Osteocyte (in vitro differentiated cells): Measurements from ENCODE around the gene ARID5B. TPM values are rescaled to one million over a fixed set of nuclear protein-coding genes. Genes with fewer than 3 reads are reported as not detected.

Experiments used
- DNase-seq: peaks from one replicate; pipeline ENCODE4 v3.0.0; 2021; ENCODE audit warnings: mixed read lengths; ENCODE audit not compliant: unreplicated experiment; ENCODE audit errors: extremely low spot score
- H3K27ac Mint-ChIP-seq: one replicate; pipeline ENCODE4 v1.8.0; 2021; ENCODE audit warnings: mild to moderate bottlenecking, mixed read lengths; ENCODE audit not compliant: unreplicated experiment
- H3K27me3 Mint-ChIP-seq: one replicate; pipeline ENCODE4 v1.8.0; 2021; ENCODE audit warnings: mixed read lengths; ENCODE audit not compliant: unreplicated experiment
- H3K36me3 Mint-ChIP-seq: one replicate; pipeline ENCODE4 v1.8.0; 2021; ENCODE audit warnings: mixed read lengths; ENCODE audit not compliant: unreplicated experiment
- H3K4me1 Mint-ChIP-seq: one replicate; pipeline ENCODE4 v1.8.0; 2021; ENCODE audit warnings: mixed read lengths; ENCODE audit not compliant: unreplicated experiment
- H3K4me3 Mint-ChIP-seq: one replicate; pipeline ENCODE4 v1.8.0; 2021; ENCODE audit warnings: mild to moderate bottlenecking, moderate library complexity, mixed read lengths; ENCODE audit not compliant: unreplicated experiment
- H3K9me3 Mint-ChIP-seq: one replicate; pipeline ENCODE4 v1.8.0; 2021; ENCODE audit warnings: mixed read lengths; ENCODE audit not compliant: unreplicated experiment
- total RNA-seq: library from RNA; stranded (reverse); gene quantifications from 2 replicates; pipeline ENCODE4 v1.2.1, GENCODE V29; 2021
- TF ChIP-seq, protein P1 (sequence below): fragments of 200-600 bp; sonication (generic); IDR thresholded peaks from 2 replicates; pipeline ENCODE4 v1.5.0; 2021; ENCODE audit warnings: antibody characterized with exemption, mild to moderate bottlenecking, moderate library complexity

Gene ARID5B
- total RNA-seq, 1 donor from 2014 or later = 89.4 TPM

DNA sequence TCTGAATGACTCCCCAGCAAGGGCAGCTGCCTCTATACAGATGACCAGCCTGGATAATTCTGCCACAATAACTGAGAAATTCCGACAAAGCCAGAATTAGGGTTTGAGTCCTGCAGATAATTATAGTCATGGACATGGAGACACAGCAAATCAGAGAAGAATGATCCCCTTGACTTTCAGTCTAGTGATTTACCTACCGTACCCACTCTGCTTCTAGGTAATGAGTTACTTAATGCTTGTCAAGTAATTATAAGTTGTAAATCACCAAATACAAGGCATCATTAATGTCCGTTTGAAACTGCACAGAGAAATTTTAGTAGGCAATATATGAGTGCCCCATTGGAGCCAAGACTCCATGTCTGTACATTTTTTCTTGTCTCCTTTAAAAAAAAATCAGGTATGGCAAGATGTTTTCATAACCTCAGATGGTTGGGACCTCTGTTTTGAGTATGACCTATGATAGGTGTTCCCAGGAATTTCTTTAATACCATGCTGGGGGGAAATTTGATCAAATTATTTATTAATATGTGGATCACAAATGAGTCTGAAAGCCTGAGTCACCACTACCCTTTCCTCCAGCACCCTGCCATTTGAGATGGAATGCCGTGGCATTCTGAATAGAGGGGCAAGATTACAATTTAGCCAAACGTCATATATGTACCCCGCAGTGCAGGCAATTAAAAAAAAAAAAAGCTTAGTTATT is 5.5 kb upstream of the ARID5B start:
- H3K27me3 Mint-ChIP-seq = no peaks in the 10 kb centered on the region
- H3K4me3 Mint-ChIP-seq = no peak overlapping the region
- no peaks in the 10 kb centered on the region for H3K36me3 Mint-ChIP-seq
- H3K27ac Mint-ChIP-seq = no peak overlapping the region
- H3K4me1 Mint-ChIP-seq = peaks cover 40% of the 10 kb centered on the region
- no peak for DNase-seq
- TF ChIP-seq, protein P1, sequence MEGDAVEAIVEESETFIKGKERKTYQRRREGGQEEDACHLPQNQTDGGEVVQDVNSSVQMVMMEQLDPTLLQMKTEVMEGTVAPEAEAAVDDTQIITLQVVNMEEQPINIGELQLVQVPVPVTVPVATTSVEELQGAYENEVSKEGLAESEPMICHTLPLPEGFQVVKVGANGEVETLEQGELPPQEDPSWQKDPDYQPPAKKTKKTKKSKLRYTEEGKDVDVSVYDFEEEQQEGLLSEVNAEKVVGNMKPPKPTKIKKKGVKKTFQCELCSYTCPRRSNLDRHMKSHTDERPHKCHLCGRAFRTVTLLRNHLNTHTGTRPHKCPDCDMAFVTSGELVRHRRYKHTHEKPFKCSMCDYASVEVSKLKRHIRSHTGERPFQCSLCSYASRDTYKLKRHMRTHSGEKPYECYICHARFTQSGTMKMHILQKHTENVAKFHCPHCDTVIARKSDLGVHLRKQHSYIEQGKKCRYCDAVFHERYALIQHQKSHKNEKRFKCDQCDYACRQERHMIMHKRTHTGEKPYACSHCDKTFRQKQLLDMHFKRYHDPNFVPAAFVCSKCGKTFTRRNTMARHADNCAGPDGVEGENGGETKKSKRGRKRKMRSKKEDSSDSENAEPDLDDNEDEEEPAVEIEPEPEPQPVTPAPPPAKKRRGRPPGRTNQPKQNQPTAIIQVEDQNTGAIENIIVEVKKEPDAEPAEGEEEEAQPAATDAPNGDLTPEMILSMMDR = no peak
- no peaks in the 10 kb centered on the region for H3K9me3 Mint-ChIP-seq

GRCh38 chr10:61896854-61897661 is 4.4 kb upstream of the ARID5B start:
- DNase-seq = no peak
- Mint-ChIP-seq H3K36me3 (no peaks in the 10 kb centered on the region), H3K27ac (no peak overlapping the region), H3K9me3 (no peaks in the 10 kb centered on the region), H3K4me3 (no peak overlapping the region), H3K4me1 (peaks cover 40% of the 10 kb centered on the region), H3K27me3 (no peaks in the 10 kb centered on the region)
- TF ChIP-seq, protein P1 = peak; percentile 53

DNA sequence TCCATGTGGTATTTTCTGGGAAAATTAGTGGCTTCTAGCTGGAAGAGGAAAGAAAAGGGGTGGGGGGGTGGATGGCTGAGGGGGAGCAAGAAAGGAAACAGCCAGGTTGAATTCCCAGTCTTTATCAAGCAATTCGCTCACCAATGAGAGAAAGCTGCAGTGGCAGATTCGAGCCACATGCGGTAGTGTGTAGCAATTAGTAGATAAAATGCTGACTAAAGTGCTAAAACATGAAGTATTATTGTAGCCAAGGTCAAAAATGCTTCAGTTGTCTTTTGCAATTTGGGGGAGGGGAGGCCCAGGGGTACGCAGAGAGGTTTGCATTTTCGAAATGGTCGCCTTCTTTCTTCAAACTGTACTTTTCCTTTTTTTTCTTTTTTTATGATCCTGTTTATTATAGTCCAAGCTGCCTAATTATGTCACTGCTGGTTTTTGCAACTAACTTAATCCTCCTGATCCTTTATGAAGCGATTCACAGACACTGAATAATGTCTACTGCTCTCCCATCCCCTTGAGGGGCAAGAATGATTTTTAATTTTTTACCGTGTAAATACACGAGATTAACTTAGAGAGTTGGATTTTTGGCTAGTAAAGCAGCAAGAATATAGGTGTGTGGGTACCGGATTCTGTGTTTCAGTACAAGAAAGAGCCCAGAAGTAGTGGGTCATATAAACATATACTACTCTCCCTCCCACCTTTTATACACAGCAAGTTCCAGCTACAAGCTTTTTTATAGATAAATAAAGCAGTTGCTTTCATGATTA is 3.6 kb upstream of the ARID5B start:
- H3K27ac Mint-ChIP-seq = peak overlapping the region; percentile 99

DNA sequence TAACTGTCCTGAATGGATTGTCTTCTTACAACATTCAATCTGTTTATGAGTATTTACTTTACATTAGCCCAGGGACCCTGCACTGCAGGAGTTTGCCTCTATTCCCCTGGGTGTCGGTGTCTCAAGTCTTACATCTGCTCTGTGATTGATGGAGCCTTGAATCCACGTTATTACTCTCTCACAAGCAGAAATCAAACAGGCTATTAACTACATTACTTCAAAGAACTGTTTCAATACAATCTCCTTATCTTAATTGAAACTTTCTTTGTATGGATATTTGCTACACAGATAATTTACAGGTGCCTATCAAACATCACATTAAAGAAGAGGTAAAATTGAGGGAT is 3.1 kb upstream of the ARID5B start:
- no peaks in the 10 kb centered on the region for H3K9me3 Mint-ChIP-seq
- no peaks in the 10 kb centered on the region for H3K36me3 Mint-ChIP-seq
- H3K27ac Mint-ChIP-seq = peak overlapping the region; percentile 99
- no peaks in the 10 kb centered on the region for H3K27me3 Mint-ChIP-seq
- TF ChIP-seq, protein P1 = no peak
- peak overlapping the region; percentile 34 for H3K4me3 Mint-ChIP-seq
- peaks cover 40% of the 10 kb centered on the region for H3K4me1 Mint-ChIP-seq
- no peak for DNase-seq

More for the DNA sequence above, 3.6 kb upstream of the ARID5B start:
- Mint-ChIP-seq H3K4me1 (peaks cover 40% of the 10 kb centered on the region), H3K27me3 (no peaks in the 10 kb centered on the region), H3K9me3 (no peaks in the 10 kb centered on the region), H3K36me3 (no peaks in the 10 kb centered on the region), H3K4me3 (peak overlapping the region; percentile 34)
- no peak for DNase-seq
- TF ChIP-seq, protein P1 = peak; percentile 29
